Hypothalamus (tissue), 51 donors: ENCODE results near the gene TMEM127.
"Not testable (repeated sequence)": the region's sequence is repeated elsewhere in the genome, so short reads cannot be mapped to it uniquely, and the experiment has no call there.

Experiments used
- DNase-seq, 51 donors: peaks; one replicate each; lab custom pipeline; 2025; lab: John Stamatoyannopoulos, UW

Gene TMEM127

DNA sequence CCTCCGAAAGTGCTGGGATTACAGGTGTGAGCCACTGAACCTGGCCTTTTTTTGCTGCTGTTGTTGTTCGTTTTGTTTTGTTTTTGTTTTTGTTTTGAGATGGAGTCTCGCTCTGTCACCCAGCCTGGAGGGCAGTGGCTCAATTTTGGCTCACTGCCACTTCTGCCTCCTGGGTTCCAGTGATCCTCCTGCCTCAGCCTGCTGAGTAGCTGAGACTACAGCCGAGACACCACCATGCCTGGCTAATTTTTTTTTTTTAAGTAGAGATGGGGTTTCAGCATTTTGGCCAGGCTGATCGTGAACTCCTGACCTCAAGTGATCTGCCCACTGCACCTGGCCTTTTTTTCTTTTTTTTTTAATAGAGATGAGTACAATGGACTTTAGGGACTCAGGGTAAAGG, 22.0 kb downstream of the TMEM127 start:
- DNase-seq, result no peak

DNA sequence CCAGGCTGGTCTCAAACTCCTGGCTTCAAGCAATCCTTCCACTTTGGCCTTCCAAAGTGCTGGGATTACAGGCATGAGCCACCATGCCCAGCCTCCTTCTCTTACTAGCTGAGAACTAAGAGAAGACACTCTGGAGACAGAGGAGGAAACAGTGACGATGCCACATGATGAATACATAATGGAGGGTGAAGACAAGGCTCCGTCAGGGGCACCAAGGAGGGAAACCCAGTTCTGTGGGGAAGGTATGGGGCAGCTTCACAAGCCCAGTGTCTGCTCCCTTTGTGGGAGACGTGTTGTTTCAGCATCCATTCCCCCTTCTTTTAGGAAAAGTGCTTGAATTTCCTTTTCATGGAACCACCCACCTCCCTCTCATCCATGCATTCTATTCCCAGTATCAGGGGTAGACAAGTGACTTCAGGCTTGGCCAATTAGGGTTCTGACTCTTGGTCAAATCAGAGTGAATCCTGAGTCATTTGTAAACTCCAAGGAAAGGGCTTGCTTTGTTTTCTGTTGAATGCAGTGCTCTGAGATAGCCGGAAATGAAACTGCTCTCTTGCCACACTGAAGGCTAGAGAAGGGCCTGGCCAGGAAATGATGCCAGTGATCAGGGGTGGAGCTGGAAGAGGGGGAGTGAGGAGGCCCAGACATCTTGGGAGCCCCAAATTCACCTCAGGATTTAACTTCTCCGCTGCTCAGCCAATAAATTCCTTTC, 23.7 kb downstream of the TMEM127 start:
- DNase-seq, result peak in 28 of 51 donors; percentile 11 to 58 (median 30)

DNA sequence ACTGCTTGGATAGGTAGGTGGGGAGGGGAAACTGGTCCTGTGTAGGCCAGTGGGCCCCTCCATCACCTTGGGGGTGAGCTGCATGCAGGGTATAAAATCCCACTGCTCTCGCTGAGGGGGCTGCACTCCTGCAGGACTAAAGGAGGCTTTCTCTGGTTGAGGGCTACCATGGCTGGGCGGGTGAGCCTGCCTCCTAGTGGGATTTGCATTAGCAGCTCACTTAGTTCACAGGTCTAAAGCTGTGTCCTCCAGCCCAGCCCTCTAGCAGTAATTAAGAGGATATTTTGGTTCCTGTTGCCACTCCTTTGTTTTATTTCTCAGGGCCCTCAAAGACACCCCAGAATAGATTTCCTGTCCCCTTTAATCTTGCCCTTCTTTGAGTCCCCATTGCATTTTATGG, 24.6 kb downstream of the TMEM127 start:
- no peak for DNase-seq

DNA sequence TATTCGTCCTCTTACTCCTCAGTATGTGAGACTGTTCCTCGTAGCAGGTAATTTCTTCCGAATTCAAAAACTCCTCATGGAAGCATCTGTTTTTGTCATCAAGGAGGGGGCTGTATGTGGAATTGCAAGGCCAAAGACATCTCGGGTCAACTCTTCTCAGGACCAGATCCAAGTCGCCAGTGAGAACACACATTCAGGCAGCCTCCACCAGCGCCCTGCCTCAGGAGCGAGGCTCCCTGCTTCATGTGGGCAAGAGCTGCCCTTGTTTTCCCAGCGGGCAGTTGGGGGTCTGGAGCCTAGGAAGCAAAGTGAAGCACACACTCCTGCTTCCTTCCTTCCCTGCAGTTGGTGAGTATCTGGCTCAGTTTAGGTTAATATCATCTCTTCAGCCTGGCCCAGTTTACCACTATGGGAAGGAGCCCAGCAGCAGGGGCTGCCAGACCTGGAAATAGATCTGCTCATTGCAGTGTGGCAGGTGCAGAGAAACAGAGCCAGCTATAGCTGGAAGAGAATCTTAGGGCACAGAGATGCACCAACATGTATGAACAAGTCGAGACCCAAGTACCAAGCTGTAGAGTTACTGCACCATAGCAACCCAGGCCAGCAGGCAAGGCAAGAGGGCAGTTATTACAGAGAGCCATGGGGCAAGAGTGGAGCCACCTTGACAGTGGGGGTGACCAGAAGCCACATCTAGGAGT, 25.3 kb downstream of the TMEM127 start:
- DNase-seq, result no peak

DNA sequence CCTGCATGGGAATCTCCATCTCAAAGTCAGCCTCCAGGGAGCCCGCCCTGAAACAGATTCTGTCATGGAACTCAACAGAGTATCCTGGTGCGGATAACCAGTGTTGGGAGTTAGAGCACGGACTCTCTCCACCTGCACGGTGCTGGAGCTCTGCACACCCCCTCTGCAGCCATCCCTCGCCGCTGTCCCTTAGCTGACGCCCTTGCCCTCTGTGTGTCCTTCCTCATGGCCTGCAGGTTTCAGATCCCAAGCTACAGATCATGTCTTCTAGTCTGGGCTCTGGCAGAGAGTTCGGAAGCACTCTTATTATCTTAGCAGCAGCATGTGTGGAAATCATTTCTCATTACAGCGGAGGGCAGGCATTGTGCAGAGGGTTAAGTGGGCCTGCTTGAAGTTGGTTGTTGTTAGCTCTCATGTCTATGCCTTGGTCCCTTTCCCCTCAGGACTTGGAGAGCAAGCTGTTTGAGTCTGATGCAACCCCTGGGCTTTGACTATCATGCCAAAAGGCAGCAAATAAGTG, 26.0 kb downstream of the TMEM127 start:
- no peak for DNase-seq

DNA sequence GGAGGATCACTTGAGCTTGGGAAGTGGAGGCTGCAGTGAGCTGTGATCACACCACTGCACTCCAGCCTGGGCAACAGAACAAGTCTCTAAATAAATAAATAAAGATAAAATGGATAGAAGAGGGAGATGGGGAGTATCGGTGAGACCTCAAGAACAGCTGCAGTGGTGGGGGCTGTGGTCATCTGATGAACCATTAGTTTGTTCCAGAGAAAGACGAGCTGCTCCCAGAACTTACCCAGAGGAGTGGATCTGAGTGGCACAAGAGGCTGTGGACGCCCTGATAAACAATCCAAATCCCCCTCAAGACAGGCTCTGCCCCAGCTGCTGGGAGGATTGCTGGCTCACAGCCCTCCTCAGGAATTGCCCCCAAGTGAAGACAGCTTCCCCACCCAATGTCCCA, 26.7 kb downstream of the TMEM127 start:
- DNase-seq, result no peak

DNA sequence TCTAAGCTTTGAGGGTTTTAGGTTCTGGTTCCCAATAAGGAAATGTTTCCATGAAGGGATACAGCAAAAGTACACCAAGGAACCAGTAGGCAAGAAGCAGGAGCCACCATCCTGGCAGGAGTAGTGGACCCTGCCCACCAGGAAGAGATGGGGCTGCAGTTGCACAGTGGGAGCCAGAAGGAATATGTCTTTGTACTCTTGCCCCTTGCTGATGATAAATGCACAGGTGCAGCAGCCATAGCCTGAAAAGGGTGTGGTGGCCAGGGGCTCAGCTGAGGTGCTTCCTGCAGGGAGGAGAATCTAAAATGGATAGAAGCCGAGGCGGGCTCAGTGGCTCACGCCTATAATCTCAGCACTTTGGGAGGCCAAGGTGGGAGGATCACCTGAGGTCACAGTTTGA, 27.5 kb downstream of the TMEM127 start:
- no peak for DNase-seq

DNA sequence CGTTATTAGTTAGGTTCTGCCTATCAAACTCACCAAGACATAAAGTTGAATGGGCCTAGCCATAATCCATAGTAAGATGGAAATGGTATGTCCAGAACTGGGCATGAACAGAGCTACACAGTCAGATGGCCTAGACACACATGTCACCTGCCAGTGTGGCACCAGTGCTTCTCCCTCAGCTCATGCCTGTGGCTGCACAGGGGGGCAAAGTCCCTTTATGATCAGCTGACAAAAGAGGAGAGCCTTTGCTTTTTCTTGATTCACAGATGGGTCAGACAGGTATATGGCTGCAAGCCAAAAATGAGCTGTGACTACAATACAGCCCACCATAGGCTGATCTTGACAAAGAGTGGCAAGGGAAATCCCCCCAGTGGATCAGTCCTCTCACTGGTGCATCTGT, 28.9 kb downstream of the TMEM127 start:
- DNase-seq, result no peak

DNA sequence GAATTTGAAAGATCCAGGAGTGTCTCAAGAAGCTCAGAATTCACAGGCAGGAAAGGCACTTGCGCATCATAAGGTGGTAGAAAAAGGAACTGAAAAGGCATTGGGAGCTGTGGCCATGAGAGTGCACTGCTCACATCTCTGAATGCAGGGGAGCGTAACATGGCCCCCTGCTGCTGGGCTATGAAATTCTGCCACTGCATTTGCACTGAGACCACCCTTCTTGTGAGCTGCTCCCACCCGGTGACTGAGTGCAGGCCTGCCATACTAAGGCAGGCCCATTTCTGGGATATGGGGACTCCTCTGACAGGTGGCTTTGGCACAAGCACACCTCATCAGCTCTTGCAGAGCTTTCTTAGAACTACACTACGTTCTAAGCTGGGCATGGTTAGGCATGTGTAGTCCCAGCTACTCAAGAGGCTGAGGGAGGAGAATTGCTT, 31.9 kb downstream of the TMEM127 start:
- DNase-seq, result no peak

DNA sequence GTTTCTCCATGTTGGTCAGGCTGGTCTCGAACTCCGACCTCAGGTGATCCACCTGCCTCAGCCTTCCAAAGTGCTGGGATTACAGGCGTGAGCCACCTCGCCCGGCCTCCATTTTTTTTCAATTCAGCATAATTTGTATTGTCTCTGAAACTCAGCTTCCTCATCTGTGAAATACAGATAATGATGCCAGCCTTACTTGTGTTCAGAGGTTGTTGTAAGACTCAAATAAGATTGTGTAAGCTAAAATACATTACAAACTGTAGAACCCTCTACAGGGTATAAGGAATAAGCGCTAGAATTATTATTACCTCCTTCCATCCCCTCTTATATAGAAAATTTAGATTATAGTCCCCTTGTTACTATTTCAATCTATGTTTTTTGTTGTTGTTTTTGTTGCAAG, 32.4 kb downstream of the TMEM127 start:
- no peak for DNase-seq

DNA sequence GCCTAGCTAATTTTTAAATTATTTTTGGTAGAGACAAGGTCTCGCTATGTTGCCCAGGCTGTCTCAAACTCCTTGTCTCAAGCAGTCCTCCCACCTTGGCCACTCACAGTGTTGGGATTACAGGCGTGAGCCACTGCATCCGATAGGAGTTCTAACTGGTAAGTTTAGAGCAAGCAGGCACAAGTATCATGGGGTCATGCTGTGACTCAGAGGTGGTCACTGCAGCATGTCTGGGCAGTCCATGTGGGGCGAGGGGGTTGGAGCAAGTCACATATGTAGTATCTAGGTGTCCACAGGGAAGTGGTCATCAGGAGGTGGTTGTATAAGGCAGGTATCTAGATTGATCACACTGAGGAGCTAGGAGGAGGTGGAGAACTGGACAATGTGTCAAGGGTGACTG, 34.5 kb downstream of the TMEM127 start:
- no peak for DNase-seq

DNA sequence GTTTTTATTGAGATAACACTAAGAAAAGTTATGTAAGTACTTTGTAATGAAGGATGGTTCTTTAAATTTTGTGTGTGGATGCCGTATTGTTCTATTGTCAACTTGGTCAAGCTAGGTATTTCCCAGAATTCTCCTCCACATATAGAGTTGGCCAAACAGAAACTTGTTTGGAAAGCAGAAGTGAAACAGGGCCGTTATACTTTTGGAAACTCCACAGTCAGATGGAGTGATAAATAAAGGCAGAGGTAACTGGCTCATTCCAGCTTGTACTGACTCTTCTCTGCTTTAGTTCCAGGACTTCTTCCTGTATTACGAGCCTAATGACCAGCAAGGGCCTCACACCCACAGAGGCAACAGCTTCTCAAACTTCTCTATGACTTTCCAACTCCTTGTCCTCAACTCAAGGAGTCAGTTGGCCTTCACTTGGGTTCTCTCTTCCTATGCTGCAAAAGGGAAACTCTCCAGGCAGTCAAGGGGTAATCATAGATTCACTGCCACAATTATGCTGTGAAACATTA, 40.7 kb downstream of the TMEM127 start:
- DNase-seq, result no peak

DNA sequence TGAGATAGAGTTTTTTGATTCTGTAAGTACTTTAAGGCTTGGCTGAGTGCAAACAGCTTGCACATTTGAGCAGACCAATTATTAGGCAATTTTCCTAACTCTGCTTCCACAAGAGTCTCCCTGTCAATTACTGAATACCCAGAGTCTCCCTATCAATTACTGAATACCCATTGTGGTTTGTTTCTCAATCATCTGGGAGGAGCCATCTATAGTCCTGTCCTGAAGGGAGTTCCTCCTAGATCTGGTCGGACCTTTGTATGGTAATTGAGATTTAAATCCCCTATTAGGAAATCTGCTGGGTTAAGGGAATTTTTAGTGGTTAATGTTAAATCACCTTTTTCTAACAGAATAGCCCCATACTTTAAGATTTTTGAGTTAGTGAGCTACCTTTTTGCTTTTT, 44.7 kb downstream of the TMEM127 start:
- not testable (repeated sequence) for DNase-seq

DNA sequence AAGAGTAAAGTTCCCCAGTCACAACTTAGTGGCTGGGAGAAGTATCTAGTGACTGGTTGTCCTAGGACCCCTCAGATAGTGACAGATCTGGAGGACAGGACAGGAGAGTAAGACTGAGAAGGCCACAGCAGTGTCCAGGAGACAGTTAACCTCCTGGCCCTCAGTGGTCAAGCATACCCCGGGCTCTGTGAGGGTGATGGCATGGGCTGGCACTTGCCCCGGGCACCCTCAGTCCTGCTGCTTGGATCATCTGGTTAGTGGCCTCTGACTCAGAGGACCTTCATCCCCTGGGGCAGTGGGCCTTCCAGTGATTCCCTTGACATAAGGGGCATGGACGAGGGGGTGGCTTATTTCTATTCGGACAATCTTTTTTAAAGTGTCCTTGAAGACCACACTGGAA, 45.8 kb downstream of the TMEM127 start:
- DNase-seq, result not testable (repeated sequence)

DNA sequence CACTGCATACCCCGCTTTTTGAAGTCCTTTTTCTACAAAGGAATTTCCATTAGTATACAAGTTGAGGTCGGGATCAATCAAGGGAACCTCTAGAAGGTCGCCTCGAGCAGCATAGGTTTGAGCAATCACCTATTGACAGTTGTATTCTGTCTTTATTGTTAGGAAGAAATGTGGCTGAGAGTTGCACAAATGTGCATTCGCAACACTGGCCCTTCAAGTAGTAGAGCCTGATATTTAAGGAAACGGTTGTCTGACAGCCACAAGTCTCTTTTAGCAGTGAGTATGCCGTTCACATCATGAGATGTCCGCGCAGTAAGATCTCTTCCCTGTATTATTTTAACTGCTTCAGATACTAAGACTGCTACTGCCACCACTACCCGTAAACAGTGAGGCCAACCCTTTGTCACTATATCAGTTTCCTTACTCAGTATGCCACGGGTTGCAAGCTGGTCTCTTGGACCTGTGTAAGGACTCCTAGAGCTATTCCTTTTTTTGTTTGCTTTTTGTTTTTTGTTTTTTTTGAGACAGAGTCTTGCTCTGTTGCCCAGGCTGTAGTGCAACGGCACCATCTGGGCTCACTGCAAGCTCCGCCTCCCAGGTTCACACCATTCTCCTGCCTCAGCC, 47.2 kb downstream of the TMEM127 start:
- no peak for DNase-seq

DNA sequence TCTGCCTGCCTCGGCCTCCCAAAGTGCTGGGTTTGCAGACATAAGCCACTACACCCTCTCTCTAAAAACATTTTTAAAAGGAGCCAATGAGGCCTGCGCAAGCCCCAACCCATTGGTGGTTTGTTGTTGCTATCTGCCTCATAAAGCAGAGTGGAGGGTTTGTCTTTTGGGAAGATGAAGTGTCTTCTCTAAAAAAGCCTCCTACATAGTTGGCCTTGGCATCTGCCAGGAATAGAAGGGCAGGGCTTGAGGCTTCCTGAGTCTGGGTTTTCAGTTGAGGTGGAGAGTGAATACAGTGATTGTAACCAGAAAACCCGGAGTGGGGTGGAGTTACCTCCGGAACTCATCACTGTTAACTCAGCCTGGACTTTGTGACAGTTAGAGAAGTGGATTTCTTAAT, 51.2 kb downstream of the TMEM127 start:
- no peak for DNase-seq

DNA sequence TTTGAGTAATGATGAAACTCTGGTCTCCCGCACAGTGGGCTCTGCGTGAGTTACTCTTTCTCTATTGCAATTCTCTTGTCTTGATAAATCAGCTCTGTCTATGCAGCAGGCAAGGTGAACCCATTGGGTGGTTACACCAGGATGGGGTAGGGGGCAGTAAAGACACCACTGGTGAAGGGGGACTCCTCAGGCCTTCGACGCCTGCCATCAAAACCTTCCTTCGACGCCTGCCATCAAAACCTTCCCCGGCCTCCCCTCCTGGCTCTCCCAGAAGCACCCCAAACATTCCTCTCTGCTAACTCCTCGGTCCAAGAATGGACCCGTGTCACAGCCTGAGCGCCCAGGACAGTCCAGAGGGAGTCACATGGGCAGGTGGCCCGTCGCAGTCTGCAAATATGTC, 52.4 kb downstream of the TMEM127 start:
- DNase-seq, result no peak

DNA sequence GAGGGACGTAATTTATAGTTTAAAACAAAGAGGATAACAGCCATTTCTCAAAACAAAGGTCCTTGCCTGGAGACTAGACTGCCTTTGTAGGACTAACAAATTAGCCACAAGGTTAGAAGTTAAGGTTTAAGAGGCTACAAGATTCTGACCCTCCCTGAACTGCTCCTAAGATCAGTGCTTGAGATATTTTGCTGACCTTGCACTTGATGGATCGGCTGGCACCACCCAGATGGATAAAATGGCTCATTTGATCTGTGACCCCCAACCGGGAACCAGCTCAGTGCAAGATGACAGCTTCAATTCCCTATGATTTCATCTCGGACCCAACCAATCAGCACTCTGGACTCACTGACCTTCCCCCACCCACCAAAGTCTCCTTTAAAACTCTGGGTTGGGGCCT, 53.5 kb downstream of the TMEM127 start:
- DNase-seq, result no peak

DNA sequence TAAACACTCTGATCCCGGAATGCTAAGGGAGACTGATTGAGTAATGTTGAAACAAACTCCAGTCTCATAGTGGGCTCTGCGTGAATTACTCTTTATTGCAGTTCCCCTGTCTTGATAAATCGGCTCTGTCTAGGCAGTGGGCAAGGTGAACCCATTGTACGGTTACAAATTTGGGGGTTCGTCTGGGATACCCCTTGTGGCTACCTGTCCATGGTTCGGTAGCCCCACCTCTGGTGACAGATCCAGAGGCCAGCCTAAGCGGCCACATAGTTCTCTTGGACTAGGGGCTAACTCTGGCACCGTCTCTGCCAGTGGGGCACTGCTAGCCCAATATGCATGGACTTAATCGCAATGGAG, 56.1 kb downstream of the TMEM127 start:
- no peak for DNase-seq

DNA sequence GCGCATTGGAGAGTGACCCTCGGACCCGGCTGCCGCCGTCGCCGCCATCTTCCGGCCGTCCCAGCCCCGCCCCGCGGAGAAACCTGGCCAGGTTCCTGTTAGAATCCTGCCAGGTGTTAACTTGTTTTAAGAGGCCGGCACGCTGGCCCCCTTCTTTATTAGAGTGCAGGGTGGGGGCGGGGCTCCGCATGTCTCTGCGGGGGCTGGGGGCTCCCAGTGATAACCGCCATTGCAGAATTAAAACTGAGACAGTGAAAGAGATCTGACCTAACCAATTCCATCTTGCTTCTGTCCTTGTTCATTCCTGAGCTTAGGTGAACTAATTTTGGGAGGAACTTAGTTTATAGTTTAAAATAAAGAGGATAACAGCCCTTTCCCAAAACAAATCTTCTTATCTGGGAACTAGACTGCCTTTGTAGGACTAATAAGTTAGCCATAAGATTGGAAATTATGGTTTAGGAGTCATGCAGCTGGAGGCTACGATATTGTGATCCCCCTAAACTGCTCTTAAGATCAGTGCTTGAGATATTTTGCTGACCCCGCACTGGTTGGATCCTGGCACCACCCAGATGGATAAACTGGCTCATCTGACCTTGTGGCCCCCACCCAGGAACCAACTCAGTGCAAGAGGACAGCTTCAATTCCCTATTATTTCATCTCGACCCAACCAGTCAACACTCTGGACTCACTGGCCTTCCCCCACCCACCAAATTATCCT, 56.6 kb downstream of the TMEM127 start:
- no peak for DNase-seq
